Panc1 (cell line): ENCODE data around the gene KLRC4. TPM values are rescaled to one million over a fixed set of nuclear protein-coding genes. Genes with fewer than 3 reads are reported as not detected.
"Not testable (repeated sequence)": the region's sequence is repeated elsewhere in the genome, so short reads cannot be mapped to it uniquely, and the experiment has no call there.

Experiments
- ATAC-seq: fragments of 200-7000 bp; cut with Tn5 transposase; 2 replicates; pipeline ENCODE4 v1.9.1; 2020; ENCODE audit warnings: mild to moderate bottlenecking, moderate library complexity
- BruUV-seq: library from RNA; stranded (reverse); fragments of 400-500 nt; replicated peaks from 2 replicates; lab custom pipeline; 2021; lab: Mats Ljungman, UMichigan
- CTCF ChIA-PET: fragments of 300-600 bp; sonication (Branson Sonifier 250); formaldehyde crosslinking; loops from one replicate; lab custom pipeline; 2022; ENCODE audit warnings: antibody characterized with exemption; lab: Charles Lee
- POLR2A ChIA-PET: fragments of 300-600 bp; sonication (Branson Sonifier 250); formaldehyde crosslinking; loops from one replicate; lab custom pipeline; 2022; ENCODE audit warnings: antibody characterized with exemption; lab: Charles Lee
- DNase-seq: peaks from one replicate; pipeline ENCODE4 v3.0.0-alpha.2; 2010; ENCODE audit warnings: low read depth, low spot score
- H3K27ac ChIP-seq: 2 replicates; pipeline ENCODE4 v1.5.1; 2011; ENCODE audit warnings: mild to moderate bottlenecking, low read length, inconsistent platforms
- H3K27me3 ChIP-seq: fragments of 200-500 bp; sonication (Bioruptor generic); 2 replicates; pipeline ENCODE4 v1.6.0; 2014; ENCODE audit warnings: low read length, inconsistent platforms; ENCODE audit not compliant: control insufficient read depth, insufficient read depth
- H3K36me3 ChIP-seq: fragments of 200-500 bp; sonication (Bioruptor generic); 2 replicates; pipeline ENCODE4 v1.5.1; 2014; ENCODE audit warnings: inconsistent platforms, mild to moderate bottlenecking, low read length, moderate library complexity; ENCODE audit not compliant: control insufficient read depth, insufficient read depth
- H3K4me1 ChIP-seq: 2 replicates; pipeline ENCODE4 v1.5.1; 2011; ENCODE audit warnings: inconsistent platforms, mild to moderate bottlenecking, low read length, moderate library complexity; ENCODE audit not compliant: control insufficient read depth, insufficient read depth
- H3K4me3 ChIP-seq, 2 experiments: 2 replicates each; pipeline ENCODE4 v1.5.1; 2011 to 2012; ENCODE audit warnings: low read depth in 2 of 2, low read length in 2 of 2, mild to moderate bottlenecking in 2 of 2, inconsistent platforms in 1 of 2, moderate library complexity in 1 of 2
- H3K9me3 ChIP-seq: fragments of 200-500 bp; sonication (Bioruptor generic); 2 replicates; pipeline ENCODE4 v1.5.1; 2014; ENCODE audit warnings: low read depth, mild to moderate bottlenecking, inconsistent platforms, low read length, moderate library complexity; ENCODE audit not compliant: control insufficient read depth, insufficient read depth
- CTCF ChIP-seq: fragments of 450-650 bp; IDR thresholded peaks from 2 replicates; pipeline ENCODE4 v1.5.1; 2017; ENCODE audit warnings: mild to moderate bottlenecking
- POLR2AphosphoS5 ChIP-seq: IDR thresholded peaks from 2 replicates; pipeline ENCODE4 v1.6.1; 2012; ENCODE audit warnings: mild to moderate bottlenecking, low read depth, low read length, moderate library complexity
- REST ChIP-seq, 2 experiments: IDR thresholded peaks; 2 replicates each; pipeline ENCODE4 v1.6.1; 2011 to 2012; ENCODE audit warnings: low read depth in 2 of 2, control low read depth in 1 of 2, low read length in 1 of 2, mild to moderate bottlenecking in 1 of 2, moderate library complexity in 1 of 2; ENCODE audit not compliant: insufficient read depth in 1 of 2
- SIN3A ChIP-seq: IDR thresholded peaks from 2 replicates; pipeline ENCODE4 v1.6.1; 2012; ENCODE audit warnings: low read depth, mild to moderate bottlenecking, low read length, moderate library complexity, borderline replicate concordance; ENCODE audit not compliant: insufficient read depth
- TCF7L2 ChIP-seq: IDR thresholded peaks from 2 replicates; pipeline ENCODE4 v1.6.1; 2011; ENCODE audit warnings: mild to moderate bottlenecking, low read depth, low read length, inconsistent platforms
- in situ Hi-C: cut with HindIII; loops from 2 replicates; pipeline ENCODE4 v1.10.0; 2016; ENCODE audit warnings: low sequenced_read_pairs, low pct_unique_long_range_greater_than_20kb
- intact Hi-C: fragments of 100-400 bp; cut with micrococcal nuclease; formaldehyde crosslinking; loops from one replicate; pipeline ENCODE4 v1.10.0; 2022; ENCODE audit not compliant: unreplicated experiment
- total RNA-seq: library from RNA; stranded (reverse); gene quantifications from one replicate; pipeline ENCODE4 v1.2.1, GENCODE V29; 2021; ENCODE audit not compliant: unreplicated experiment

The KLRC4 gene
- total RNA-seq, 1 experiment from 2014 or later: 1.4 TPM

GRCh38 chr12:10384191-10384590 is 25.4 kb downstream of the KLRC4 start:
- ATAC-seq (no peak), DNase-seq (no peak)
- Histone ChIP-seq H3K4me3 (no peak overlapping the region), H3K27me3 (no peaks in the 10 kb centered on the region), H3K27ac (no peak overlapping the region), H3K4me1 (no peaks in the 10 kb centered on the region; the same call in 1 of the 2 replicates), H3K9me3 (no peaks in the 10 kb centered on the region), H3K36me3 (no peaks in the 10 kb centered on the region)
- ChIA-PET CTCF (interaction anchor here (0.6 kb wide), 1 partner anchor 10 kb away, joined by 4 read pairs; no protein-coding TSS in a partner anchor), POLR2A (no interaction called here)
- in situ Hi-C loops (no loop called here), intact Hi-C loops (no loop called here)
- no TSS peak for BruUV-seq
- TF ChIP-seq CTCF (no peak), TCF7L2 (no peak), REST (IDR thresholded peaks at IDR 0.05; ENCODE audit: insufficient read depth in 1 of 2, low read depth in 2 of 2, low read length in 1 of 2) (no peak), SIN3A (no peak), POLR2AphosphoS5 (no peak)

GRCh38 chr12:10381928-10382628 is 27.5 kb downstream of the KLRC4 start:
- in situ Hi-C loops (no loop called here), intact Hi-C loops (no loop called here)
- H3K27ac ChIP-seq: no peak overlapping the region; the same call in 1 of the 2 replicates
- no peaks in the 10 kb centered on the region for H3K9me3 ChIP-seq
- no peaks in the 10 kb centered on the region for H3K4me1 ChIP-seq
- no TSS peak for BruUV-seq
- H3K4me3 ChIP-seq: no peak overlapping the region
- H3K27me3 ChIP-seq: no peaks in the 10 kb centered on the region
- ATAC-seq (no peak), DNase-seq (no peak)
- ChIA-PET CTCF (no interaction called here), POLR2A (no interaction called here)
- no peaks in the 10 kb centered on the region for H3K36me3 ChIP-seq
- no peak for TF ChIP-seq TCF7L2
- TF ChIP-seq SIN3A: no peak
- TF ChIP-seq REST (IDR thresholded peaks at IDR 0.05; ENCODE audit: insufficient read depth in 1 of 2, low read depth in 2 of 2, low read length in 1 of 2): no peak
- no peak for TF ChIP-seq CTCF
- no peak for TF ChIP-seq POLR2AphosphoS5

GRCh38 chr12:10378737-10379136 is 30.8 kb downstream of the KLRC4 start:
- H3K27ac ChIP-seq, ATAC-seq, H3K4me1 ChIP-seq, CTCF ChIA-PET, DNase-seq, H3K4me3 ChIP-seq, BruUV-seq, H3K27me3 ChIP-seq, H3K36me3 ChIP-seq, POLR2A ChIA-PET, H3K9me3 ChIP-seq, intact Hi-C loops, in situ Hi-C loops: not testable (repeated sequence)
